ENCODE measurements around the gene C11orf65.

C11orf65 gene

DNA sequence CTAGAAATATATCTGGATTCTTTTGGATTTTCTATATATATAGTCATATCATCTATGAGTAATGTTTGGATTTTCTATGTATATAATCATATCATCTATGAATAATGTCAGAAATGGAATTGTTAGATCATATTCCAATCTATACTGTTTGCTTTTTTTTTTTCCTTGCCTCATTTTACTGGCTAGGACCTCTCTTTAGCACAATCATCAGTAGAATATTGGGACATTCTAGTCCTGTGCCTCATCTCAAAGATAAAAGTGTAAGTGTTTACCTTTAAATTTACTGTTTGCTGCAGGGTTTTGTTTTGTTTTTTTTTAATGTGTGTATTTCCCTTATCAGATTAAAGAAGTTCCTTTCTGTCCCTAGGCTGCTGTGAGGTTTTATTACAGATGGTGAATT lies 97.0 kb downstream of the C11orf65 start:
- Histone ChIP-seq H3K4me1 (ENCODE audit: control insufficient read depth, insufficient read depth, low read length, poor library complexity, severe bottlenecking) (no peaks in the 10 kb centered on the region), H3K4me3 (ENCODE audit: extremely low read depth, insufficient read depth, low read length, poor library complexity, severe bottlenecking) (no peak overlapping the region), H3K27ac (ENCODE audit: low read depth, low read length, severe bottlenecking) (no peak overlapping the region), H3K9me3 (ENCODE audit: control insufficient read depth, low read length) (no peaks in the 10 kb centered on the region), H3K36me3 (ENCODE audit: control insufficient read depth, insufficient read depth, low read length) (peaks cover 7% of the 10 kb centered on the region)

DNA sequence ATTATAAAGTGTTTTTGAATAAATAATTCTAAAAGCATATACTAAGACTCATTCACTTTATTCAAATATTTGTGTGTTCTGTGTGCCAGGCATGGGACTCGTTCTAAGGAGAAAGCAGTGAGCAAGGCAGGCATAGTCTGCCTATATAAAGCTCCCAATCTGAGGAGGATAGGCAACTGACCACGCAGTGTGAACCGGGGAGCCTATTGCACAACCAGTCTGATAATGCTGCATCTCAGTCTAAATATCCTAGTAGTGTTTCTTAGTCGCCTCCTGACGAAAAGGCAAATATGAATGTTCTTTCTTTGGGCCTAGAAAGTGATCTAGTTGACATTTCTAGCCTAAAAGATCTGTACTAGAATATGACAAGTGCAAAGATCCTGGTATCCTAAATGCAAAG lies 98.3 kb downstream of the C11orf65 start:
- Histone ChIP-seq H3K4me1 (ENCODE audit: control insufficient read depth, insufficient read depth, low read length, poor library complexity, severe bottlenecking) (no peaks in the 10 kb centered on the region), H3K27ac (ENCODE audit: low read depth, low read length, severe bottlenecking) (no peak overlapping the region), H3K4me3 (ENCODE audit: extremely low read depth, insufficient read depth, low read length, poor library complexity, severe bottlenecking) (no peak overlapping the region), H3K9me3 (ENCODE audit: control insufficient read depth, low read length) (no peaks in the 10 kb centered on the region), H3K36me3 (ENCODE audit: control insufficient read depth, insufficient read depth, low read length) (peaks cover 10% of the 10 kb centered on the region)
- WGBS, 2 experiments (ENCODE audit: insufficient coverage in 2 of 2), result 94% methylated on average over 2 to 3 of the region's 5 CpGs

DNA sequence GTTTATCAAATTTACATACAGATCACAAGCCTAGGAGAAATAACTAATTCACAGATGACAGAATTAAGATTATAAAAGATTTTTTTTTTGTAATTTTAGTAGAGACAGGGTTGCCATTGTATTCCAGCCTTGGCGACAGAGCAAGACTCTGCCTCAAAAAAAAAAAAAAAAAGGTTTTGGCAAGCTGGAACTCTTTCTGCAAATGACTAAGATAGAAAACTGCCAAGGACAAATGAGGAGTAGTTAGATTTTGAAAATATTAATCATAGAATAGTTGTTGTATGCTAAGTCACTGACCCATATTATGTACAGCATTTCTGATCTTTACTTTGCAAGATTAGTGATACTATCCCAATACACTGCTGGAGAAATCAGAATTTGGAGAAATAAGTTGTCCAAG lies 99.2 kb downstream of the C11orf65 start:
- WGBS, 2 experiments (ENCODE audit: insufficient coverage in 2 of 2), result no CpG with 5 or more reads among the region's 1 CpG
- Histone ChIP-seq H3K9me3 (ENCODE audit: control insufficient read depth, low read length) (no peaks in the 10 kb centered on the region), H3K36me3 (ENCODE audit: control insufficient read depth, insufficient read depth, low read length) (peaks cover 10% of the 10 kb centered on the region), H3K27ac (ENCODE audit: low read depth, low read length, severe bottlenecking) (no peak overlapping the region), H3K4me3 (ENCODE audit: extremely low read depth, insufficient read depth, low read length, poor library complexity, severe bottlenecking) (no peak overlapping the region), H3K4me1 (ENCODE audit: control insufficient read depth, insufficient read depth, low read length, poor library complexity, severe bottlenecking) (no peaks in the 10 kb centered on the region)

DNA sequence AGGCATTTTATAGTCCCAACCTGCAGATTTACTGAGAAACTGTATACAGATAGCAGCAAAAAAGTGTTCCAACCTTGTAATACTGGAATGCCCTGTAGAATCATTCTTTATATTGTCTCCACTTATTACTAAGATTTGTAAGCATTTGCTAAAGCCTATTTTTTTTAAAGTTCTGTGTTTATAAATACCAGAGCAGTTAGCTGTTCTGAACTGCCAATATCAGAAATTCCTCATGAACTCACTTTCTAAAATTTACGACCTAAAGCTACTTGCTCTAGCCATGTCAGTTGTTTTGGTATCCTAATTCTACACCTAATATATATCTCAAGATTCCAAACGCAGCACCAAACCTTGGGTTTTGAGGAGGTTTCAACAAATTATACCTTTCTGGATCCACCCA lies 103.2 kb downstream of the C11orf65 start:
- H3K4me3 ChIP-seq (ENCODE audit: extremely low read depth, insufficient read depth, low read length, poor library complexity, severe bottlenecking), result no peak overlapping the region
- H3K4me1 ChIP-seq (ENCODE audit: control insufficient read depth, insufficient read depth, low read length, poor library complexity, severe bottlenecking), result no peaks in the 10 kb centered on the region
- H3K36me3 ChIP-seq (ENCODE audit: control insufficient read depth, insufficient read depth, low read length), result peaks cover 10% of the 10 kb centered on the region
- no peak overlapping the region for H3K27ac ChIP-seq (ENCODE audit: low read depth, low read length, severe bottlenecking)
- WGBS, 2 experiments (ENCODE audit: insufficient coverage in 2 of 2), result no CpG with 5 or more reads among the region's 2 CpGs
- no peaks in the 10 kb centered on the region for H3K9me3 ChIP-seq (ENCODE audit: control insufficient read depth, low read length)

DNA sequence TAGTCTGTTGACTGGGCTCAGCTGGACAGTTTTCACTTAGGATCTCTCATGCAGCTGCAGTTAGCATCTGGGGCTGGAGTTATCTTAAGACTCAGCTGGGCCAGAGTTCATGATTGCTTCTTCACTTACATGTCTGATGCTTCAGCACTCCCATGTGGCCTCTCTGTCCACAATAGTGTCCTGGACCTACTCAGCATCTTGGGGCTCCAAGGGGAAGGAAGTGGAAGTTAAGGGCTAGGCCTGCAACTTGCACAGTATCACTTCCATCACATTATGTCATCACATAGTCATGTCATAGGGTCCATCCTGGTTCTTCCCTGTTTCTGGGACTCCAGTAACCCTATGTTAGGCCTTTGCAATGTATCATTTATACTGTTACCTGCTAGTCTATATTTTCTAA lies 115.9 kb downstream of the C11orf65 start:
- H3K36me3 ChIP-seq (ENCODE audit: control insufficient read depth, insufficient read depth, low read length), result peaks cover 65% of the 10 kb centered on the region
- no peaks in the 10 kb centered on the region for H3K4me1 ChIP-seq (ENCODE audit: control insufficient read depth, insufficient read depth, low read length, poor library complexity, severe bottlenecking)
- no peak overlapping the region for H3K27ac ChIP-seq (ENCODE audit: low read depth, low read length, severe bottlenecking)
- H3K4me3 ChIP-seq (ENCODE audit: extremely low read depth, insufficient read depth, low read length, poor library complexity, severe bottlenecking), result no peak overlapping the region
- no peaks in the 10 kb centered on the region for H3K9me3 ChIP-seq (ENCODE audit: control insufficient read depth, low read length)

DNA sequence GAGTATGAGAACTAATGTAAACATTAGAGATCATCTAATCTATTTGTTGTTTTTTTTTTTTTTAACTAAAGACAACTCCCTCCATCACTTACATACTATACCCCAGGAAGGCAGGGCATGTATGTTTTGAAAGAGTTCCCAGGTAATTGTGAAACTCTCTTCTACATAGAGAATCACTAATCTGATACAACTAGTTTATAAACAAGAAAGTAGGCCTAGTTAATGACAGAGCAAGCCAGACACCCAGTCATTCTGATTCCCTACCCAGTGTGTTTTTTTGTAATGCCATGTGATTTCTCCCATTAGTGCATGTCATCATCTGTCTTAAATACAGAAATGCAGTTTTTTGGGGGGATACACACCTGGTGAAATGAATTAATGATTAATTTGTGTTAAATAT lies 120.9 kb downstream of the C11orf65 start:
- Histone ChIP-seq H3K4me1 (ENCODE audit: control insufficient read depth, insufficient read depth, low read length, poor library complexity, severe bottlenecking) (no peaks in the 10 kb centered on the region), H3K27ac (ENCODE audit: low read depth, low read length, severe bottlenecking) (no peak overlapping the region), H3K36me3 (ENCODE audit: control insufficient read depth, insufficient read depth, low read length) (peaks cover 21% of the 10 kb centered on the region), H3K4me3 (ENCODE audit: extremely low read depth, insufficient read depth, low read length, poor library complexity, severe bottlenecking) (no peak overlapping the region), H3K9me3 (ENCODE audit: control insufficient read depth, low read length) (no peaks in the 10 kb centered on the region)

DNA sequence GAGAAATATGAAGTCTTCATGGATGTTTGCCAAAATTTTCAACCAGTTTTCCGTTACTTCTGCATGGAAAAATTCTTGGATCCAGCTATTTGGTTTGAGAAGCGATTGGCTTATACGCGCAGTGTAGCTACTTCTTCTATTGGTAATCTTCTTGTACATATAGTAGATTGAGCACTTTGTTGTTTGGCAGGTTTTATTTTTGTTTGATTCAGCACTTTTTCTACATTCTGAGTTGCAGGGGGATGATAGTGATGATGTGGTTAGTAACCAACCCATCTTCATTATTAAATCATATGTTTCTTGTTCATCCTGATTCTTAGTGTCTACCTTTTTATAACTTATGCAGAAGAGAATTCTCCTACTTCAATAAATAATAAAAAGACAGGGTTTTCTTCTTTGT lies 121.6 kb downstream of the C11orf65 start:
- peaks cover 20% of the 10 kb centered on the region for H3K36me3 ChIP-seq (ENCODE audit: control insufficient read depth, insufficient read depth, low read length)
- no peak overlapping the region for H3K4me3 ChIP-seq (ENCODE audit: extremely low read depth, insufficient read depth, low read length, poor library complexity, severe bottlenecking)
- H3K4me1 ChIP-seq (ENCODE audit: control insufficient read depth, insufficient read depth, low read length, poor library complexity, severe bottlenecking), result no peaks in the 10 kb centered on the region
- WGBS, 2 experiments (ENCODE audit: insufficient coverage in 2 of 2), result 89 to 95% methylated on average over 1 to 4 of the region's 4 CpGs
- H3K9me3 ChIP-seq (ENCODE audit: control insufficient read depth, low read length), result no peaks in the 10 kb centered on the region
- H3K27ac ChIP-seq (ENCODE audit: low read depth, low read length, severe bottlenecking), result no peak overlapping the region

DNA sequence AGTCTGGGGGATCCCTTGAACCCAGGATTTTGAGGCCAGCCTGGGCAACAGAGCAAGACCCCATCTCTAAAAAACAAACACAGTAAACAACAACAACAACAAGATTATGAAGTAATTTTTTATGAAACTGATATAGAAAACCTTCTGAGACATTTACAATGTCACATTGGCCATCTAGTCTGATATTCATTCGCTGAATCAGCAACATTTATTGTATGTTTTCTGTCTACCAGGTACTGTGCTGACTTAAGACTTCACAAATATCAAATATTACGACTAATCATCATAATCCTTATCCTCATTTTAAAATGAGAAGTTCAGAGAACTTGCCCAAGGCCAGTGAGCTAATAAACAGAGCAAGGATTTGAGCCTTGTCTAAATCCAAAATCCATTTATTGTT lies 123.6 kb downstream of the C11orf65 start:
- Histone ChIP-seq H3K9me3 (ENCODE audit: control insufficient read depth, low read length) (no peaks in the 10 kb centered on the region), H3K4me1 (ENCODE audit: control insufficient read depth, insufficient read depth, low read length, poor library complexity, severe bottlenecking) (no peaks in the 10 kb centered on the region), H3K4me3 (ENCODE audit: extremely low read depth, insufficient read depth, low read length, poor library complexity, severe bottlenecking) (no peak overlapping the region), H3K27ac (ENCODE audit: low read depth, low read length, severe bottlenecking) (no peak overlapping the region), H3K36me3 (ENCODE audit: control insufficient read depth, insufficient read depth, low read length) (peaks cover 8% of the 10 kb centered on the region)
- WGBS, 2 experiments (ENCODE audit: insufficient coverage in 2 of 2), result 86 to 100% methylated on average over 1 of the region's 2 CpGs

DNA sequence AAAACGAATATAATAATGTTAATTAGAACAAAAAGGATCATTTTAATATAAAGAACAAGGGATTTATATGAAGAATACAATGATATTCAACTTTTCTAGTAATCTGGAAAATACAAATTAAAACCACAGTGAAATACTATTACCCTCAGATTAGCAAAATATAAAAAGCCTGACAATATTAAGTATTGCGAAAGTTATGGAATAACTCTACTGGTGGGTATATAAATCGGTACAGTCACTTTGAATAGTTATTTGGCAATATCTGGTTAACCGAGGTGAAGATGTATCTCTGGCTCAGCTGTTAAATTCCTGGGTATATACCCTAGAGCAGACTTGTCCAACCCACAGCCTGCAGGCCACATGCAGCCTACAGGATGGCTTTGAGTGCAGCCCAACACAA lies 125.7 kb downstream of the C11orf65 start:
- Histone ChIP-seq H3K36me3 (ENCODE audit: control insufficient read depth, insufficient read depth, low read length) (no peaks in the 10 kb centered on the region), H3K4me1 (ENCODE audit: control insufficient read depth, insufficient read depth, low read length, poor library complexity, severe bottlenecking) (no peaks in the 10 kb centered on the region), H3K4me3 (ENCODE audit: extremely low read depth, insufficient read depth, low read length, poor library complexity, severe bottlenecking) (no peak overlapping the region), H3K27ac (ENCODE audit: low read depth, low read length, severe bottlenecking) (no peak overlapping the region), H3K9me3 (ENCODE audit: control insufficient read depth, low read length) (no peaks in the 10 kb centered on the region)
- 94% methylated on average over 2 of the region's 4 CpGs; no CpG with 5 or more reads in 1 of the 2 experiments for WGBS, 2 experiments (ENCODE audit: insufficient coverage in 2 of 2)

DNA sequence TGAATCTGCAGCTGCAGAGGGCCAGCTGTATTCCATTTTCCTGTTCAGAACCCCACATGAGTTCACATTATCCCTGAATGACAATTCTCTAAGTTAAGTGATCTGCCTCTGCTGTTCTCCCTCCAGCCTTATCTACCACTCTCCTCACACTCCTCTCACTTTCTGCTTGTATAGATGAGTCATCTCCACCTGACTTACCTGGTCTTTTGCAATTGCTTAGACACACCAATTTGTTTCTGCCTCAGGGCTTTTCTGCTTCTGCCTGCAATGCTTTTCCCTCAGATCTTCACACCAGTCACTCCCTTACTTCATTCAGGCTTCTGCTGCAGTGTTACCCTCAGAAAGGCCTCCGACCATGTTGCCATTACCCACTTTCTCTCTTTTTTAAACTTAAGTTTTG lies 126.4 kb downstream of the C11orf65 start:
- Histone ChIP-seq H3K27ac (ENCODE audit: low read depth, low read length, severe bottlenecking) (no peak overlapping the region), H3K4me1 (ENCODE audit: control insufficient read depth, insufficient read depth, low read length, poor library complexity, severe bottlenecking) (no peaks in the 10 kb centered on the region), H3K4me3 (ENCODE audit: extremely low read depth, insufficient read depth, low read length, poor library complexity, severe bottlenecking) (no peak overlapping the region), H3K36me3 (ENCODE audit: control insufficient read depth, insufficient read depth, low read length) (peaks cover 6% of the 10 kb centered on the region), H3K9me3 (ENCODE audit: control insufficient read depth, low read length) (no peaks in the 10 kb centered on the region)
- no CpG with 5 or more reads among the region's 1 CpG for WGBS, 2 experiments (ENCODE audit: insufficient coverage in 2 of 2)

DNA sequence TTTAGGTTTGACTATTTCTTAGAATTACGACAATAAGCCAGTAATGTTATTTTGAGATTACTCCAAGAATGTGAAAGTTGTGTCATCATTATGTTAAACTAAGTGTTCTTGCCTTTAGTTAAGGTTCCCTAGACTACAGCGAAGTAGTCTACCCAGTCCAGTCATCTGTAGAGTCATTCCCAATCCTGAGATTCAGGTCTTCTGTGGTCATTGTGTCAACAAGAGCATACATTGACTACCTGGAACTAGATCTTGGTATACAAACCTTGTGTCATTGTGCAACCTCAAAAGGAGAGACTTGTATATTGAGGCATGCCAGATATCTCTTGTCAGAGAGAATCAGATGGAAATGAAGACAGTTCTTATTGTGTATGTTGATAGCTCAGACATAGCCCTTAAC lies 128.6 kb downstream of the C11orf65 start:
- Histone ChIP-seq H3K4me1 (ENCODE audit: control insufficient read depth, insufficient read depth, low read length, poor library complexity, severe bottlenecking) (no peaks in the 10 kb centered on the region), H3K9me3 (ENCODE audit: control insufficient read depth, low read length) (no peaks in the 10 kb centered on the region), H3K36me3 (ENCODE audit: control insufficient read depth, insufficient read depth, low read length) (peaks cover 20% of the 10 kb centered on the region), H3K27ac (ENCODE audit: low read depth, low read length, severe bottlenecking) (no peak overlapping the region), H3K4me3 (ENCODE audit: extremely low read depth, insufficient read depth, low read length, poor library complexity, severe bottlenecking) (no peak overlapping the region)
- 100% methylated on average over 1 of the region's 2 CpGs; no CpG with 5 or more reads in 1 of the 2 experiments for WGBS, 2 experiments (ENCODE audit: insufficient coverage in 2 of 2)

DNA sequence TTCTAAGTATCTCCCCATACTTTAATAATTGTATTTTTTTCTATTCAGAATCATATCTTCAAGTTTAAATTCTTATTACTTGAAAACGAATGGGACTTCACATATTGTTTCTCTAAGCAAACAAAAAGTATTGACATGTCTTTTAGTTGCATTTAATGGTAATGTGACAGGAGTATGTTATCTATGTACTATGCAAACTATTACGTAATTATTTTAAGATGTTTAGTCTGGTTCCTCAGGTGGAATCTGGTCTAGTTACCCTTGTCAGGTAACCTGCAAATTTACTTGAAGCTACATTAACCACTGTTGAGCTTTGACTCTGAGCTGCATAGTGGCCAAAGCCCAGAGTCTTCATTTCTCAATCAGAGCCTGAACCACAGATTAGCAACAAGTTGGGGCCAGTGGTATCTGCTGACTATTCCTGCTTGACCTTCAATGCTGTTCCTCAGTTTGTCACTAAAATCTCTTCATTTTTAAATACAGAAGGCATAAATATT lies 133.9 kb downstream of the C11orf65 start:
- H3K36me3 ChIP-seq (ENCODE audit: control insufficient read depth, insufficient read depth, low read length), result peaks cover 56% of the 10 kb centered on the region
- no peak overlapping the region for H3K27ac ChIP-seq (ENCODE audit: low read depth, low read length, severe bottlenecking)
- WGBS, 2 experiments (ENCODE audit: insufficient coverage in 2 of 2), result 100% methylated on average over 1 of the region's 2 CpGs; no CpG with 5 or more reads in 1 of the 2 experiments

More for the DNA sequence above, 133.9 kb downstream of the C11orf65 start:
- Histone ChIP-seq H3K9me3 (ENCODE audit: control insufficient read depth, low read length) (no peaks in the 10 kb centered on the region), H3K4me3 (ENCODE audit: extremely low read depth, insufficient read depth, low read length, poor library complexity, severe bottlenecking) (no peak overlapping the region), H3K4me1 (ENCODE audit: control insufficient read depth, insufficient read depth, low read length, poor library complexity, severe bottlenecking) (no peaks in the 10 kb centered on the region)

All from mesodermal cell (in vitro differentiated cells).